Neuron (in vitro differentiated cells): ENCODE results near the gene KRTAP5-4.
"Not testable (repeated sequence)": the region's sequence is repeated elsewhere in the genome, so short reads cannot be mapped to it uniquely, and the experiment has no call there.

ENCODE experiments used
- H2AFZ ChIP-seq: one replicate; pipeline ENCODE4 v1.6.1; 2013; ENCODE audit warnings: low read depth, mild to moderate bottlenecking, inconsistent platforms, low read length, moderate library complexity
- H3K27me3 ChIP-seq: one replicate; pipeline ENCODE4 v1.6.1; 2013; ENCODE audit warnings: low read length; ENCODE audit not compliant: insufficient read depth
- H3K36me3 ChIP-seq: one replicate; pipeline ENCODE4 v1.6.1; 2013; ENCODE audit warnings: low read length; ENCODE audit not compliant: insufficient read depth
- H3K4me1 ChIP-seq: one replicate; pipeline ENCODE4 v1.6.1; 2013; ENCODE audit warnings: low read length; ENCODE audit not compliant: insufficient read depth
- H3K4me3 ChIP-seq: 2 replicates; pipeline ENCODE4 v1.5.1; 2013; ENCODE audit warnings: mild to moderate bottlenecking, low read length, moderate library complexity
- H3K9me3 ChIP-seq: one replicate; pipeline ENCODE4 v1.6.1; 2013; ENCODE audit warnings: low read length

Gene KRTAP5-4

GRCh38 chr11:1597994-1598380 is 24.0 kb downstream of the KRTAP5-4 start, which contains the start of gene KRTAP5-2:
KRTAP5-2 (minus strand) TSS chr11:1598294; CDS start chr11:1598250, 44 bp downstream.
- Histone ChIP-seq H3K4me3 (no peak within 1 kb of the TSS), H2AFZ (no peak within 1 kb of the TSS), H3K27me3 (peaks cover 15% of the 10 kb centered on the region), H3K4me1 (peaks cover 7% of the 10 kb centered on the region), H3K36me3 (no peaks in the 10 kb centered on the region), H3K9me3 (no peaks in the 10 kb centered on the region)

- Histone ChIP-seq H3K9me3 (no peaks in the 10 kb centered on the region), H3K36me3 (no peaks in the 10 kb centered on the region), H3K27me3 (peaks cover 20% of the 10 kb centered on the region), H2AFZ (no peak overlapping the region), H3K4me3 (no peak overlapping the region), H3K4me1 (peaks cover 7% of the 10 kb centered on the region)
These were observed 24.5 kb downstream of the KRTAP5-4 start for GRCh38 chr11:1597331-1597993.

DNA sequence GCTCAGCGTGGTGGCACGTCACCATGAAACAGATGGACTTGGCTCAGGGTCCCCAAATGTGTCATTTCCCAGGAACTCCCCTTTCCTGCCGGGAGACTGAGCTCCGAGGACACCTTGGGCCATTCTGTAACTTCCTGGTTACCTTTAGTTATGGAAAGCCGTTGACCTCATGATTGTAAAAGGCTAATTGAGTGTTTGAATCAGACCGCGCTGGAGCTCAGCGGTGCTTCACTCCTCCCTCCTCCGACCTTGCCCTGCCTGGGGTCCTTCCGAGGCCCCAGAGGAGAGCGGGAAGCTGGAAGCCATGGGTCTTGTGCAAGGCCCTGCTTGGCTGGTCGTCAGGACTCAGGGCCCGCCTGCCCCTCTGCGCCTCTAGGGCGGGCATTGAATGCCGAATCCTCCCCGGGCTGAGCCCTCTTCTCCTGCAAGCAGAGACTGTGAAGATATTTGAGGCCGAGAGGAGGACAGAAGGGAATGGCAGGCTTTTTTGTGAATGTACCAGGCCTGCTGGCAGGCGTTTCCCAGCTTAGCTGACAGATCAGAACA is 25.3 kb downstream of the KRTAP5-4 start:
- H2AFZ ChIP-seq, H3K4me3 ChIP-seq, H3K36me3 ChIP-seq, H3K9me3 ChIP-seq, H3K4me1 ChIP-seq: not testable (repeated sequence)
- H3K27me3 ChIP-seq = peaks cover 20% of the 10 kb centered on the region

DNA sequence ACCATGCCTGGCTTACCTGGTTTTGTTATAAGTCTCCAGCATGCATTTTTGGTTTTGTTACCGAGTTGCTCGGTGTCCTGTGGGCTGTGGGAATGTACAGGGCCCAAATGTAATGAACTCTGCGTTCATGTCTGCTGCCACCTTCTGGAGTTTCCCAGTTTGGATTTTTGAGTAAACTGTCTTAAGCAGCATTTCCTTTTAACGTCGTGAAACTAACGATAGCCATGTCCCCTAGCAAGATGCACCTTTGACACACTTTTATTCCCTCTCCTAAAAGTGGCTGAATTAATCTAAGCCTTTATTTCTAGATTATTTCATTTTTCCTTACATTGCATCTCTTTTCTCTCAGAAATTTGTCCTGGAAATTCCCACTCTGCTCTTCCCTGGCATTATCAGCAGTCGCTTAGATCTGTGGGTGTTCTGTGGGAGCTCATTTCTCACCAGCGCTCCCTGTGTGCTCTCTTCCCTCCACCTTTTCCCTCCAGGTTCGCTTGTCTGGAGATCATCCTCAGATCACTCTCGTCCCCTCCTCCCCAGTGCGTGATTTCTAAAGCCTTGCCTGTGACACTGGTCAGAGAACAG is 25.9 kb downstream of the KRTAP5-4 start:
- not testable (repeated sequence) for H3K36me3 ChIP-seq, H3K4me3 ChIP-seq, H3K9me3 ChIP-seq, H3K4me1 ChIP-seq, H2AFZ ChIP-seq
- peaks cover 20% of the 10 kb centered on the region for H3K27me3 ChIP-seq

DNA sequence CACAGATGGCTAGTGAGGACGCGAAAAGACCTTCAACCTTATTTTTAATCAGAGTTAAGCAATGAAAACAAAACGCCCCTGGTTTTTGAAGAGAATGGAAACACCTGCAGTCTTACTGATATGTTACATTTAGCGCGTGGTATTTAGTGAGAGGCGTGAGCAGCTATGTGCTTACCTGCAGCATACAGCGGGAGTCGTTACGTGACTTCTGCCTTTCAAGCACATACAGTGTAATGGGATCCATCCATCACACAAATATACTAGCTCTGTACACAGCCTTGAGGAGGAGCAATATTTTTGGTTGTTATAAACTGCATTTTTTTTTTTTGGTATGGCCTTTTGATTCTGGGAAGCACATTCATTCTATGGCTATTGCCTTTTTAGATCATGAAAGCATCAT is 29.3 kb downstream of the KRTAP5-4 start:
- peaks cover 17% of the 10 kb centered on the region for H3K27me3 ChIP-seq
- no peaks in the 10 kb centered on the region for H3K9me3 ChIP-seq
- no peaks in the 10 kb centered on the region for H3K4me1 ChIP-seq
- H3K4me3 ChIP-seq = no peak overlapping the region
- H2AFZ ChIP-seq = no peak overlapping the region
- no peaks in the 10 kb centered on the region for H3K36me3 ChIP-seq

DNA sequence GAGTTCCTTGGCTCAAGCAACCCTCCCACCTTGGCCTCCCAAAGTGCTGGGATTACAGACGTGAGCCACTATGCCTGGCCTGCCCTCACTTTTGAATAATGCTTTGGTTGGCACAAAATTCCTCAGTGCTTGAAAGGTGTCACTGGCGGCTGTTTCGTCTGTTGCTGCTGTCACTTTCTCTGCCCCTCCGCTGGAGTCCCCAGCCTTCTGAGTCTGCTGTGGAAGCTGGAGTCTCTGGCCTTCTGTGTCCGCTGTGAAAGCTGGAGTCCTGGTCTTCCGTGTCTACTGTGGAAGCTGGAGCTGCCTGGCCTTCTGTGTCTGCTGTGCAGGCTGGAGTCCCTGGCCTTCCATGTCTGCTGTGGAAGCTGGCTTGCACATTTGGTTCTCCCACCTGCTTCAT is 31.9 kb downstream of the KRTAP5-4 start:
- Histone ChIP-seq H3K27me3 (peaks cover 6% of the 10 kb centered on the region), H3K4me3 (no peak overlapping the region), H2AFZ (no peak overlapping the region), H3K36me3 (no peaks in the 10 kb centered on the region), H3K9me3 (no peaks in the 10 kb centered on the region), H3K4me1 (no peaks in the 10 kb centered on the region)

DNA sequence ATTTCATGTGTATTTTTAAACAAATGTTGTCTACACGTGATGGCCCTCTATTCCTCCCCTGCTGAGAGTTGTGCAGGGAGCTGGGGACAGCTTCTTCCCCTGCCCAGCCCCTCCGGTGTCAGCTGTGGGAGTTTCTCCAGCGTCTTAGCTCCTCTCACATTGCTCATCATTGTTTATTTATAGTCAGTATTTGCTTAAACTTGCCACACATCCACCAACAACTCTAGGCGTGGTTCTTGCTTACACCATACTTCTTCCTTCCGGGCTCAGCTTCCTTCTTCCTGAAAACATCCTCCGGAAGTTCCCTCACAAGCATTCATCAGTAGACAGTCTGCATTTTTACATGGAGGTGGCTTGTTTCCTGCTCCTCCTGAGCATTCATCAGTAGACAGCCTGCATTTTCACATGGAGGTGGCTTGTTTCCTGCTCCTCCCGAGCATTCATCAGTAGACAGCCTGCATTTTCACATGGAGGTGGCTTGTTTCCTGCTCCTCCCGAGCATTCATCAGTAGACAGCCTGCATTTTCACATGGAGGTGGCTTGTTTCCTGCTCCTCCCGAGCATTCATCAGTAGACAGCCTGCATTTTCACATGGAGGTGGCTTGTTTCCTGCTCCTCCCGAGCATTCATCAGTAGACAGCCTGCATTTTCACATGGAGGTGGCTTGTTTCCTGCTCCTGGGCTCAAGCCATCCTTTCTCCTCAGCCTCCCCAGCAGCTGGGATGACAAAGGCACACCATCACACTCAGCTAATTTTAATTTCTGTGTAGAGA is 32.6 kb downstream of the KRTAP5-4 start:
- H3K9me3 ChIP-seq, H2AFZ ChIP-seq, H3K27me3 ChIP-seq, H3K4me1 ChIP-seq, H3K4me3 ChIP-seq, H3K36me3 ChIP-seq: not testable (repeated sequence)

DNA sequence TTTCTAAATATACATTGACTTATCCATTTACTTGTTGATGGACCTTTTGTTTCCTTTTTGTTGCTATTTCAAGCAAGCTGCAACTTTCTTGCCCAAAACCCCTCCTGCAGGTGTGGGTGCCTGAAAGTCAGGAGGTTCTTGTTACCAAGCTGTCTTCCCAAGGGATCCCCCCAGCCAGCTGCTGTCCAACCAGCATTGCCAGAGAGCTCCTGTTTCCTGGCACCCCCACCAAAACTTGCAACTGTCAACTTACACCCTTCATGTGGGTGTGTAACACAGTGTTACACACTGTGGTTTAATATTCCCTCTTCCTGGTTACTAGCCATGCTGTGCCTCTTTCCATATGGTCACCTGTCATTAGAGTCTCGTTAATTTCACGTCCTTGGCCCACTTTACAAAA is 35.2 kb downstream of the KRTAP5-4 start:
- Histone ChIP-seq H3K4me1 (no peaks in the 10 kb centered on the region), H3K9me3 (no peaks in the 10 kb centered on the region), H3K4me3 (no peak overlapping the region), H3K36me3 (no peaks in the 10 kb centered on the region), H2AFZ (no peak overlapping the region), H3K27me3 (peaks cover 2% of the 10 kb centered on the region)

GRCh38 chr11:1584661-1585370 is 37.1 kb downstream of the KRTAP5-4 start, which contains the start of gene KRTAP5-1:
KRTAP5-1 (minus strand) TSS chr11:1585283; CDS start chr11:1585249, 34 bp downstream.
- not testable (repeated sequence) for H3K4me1 ChIP-seq, H3K36me3 ChIP-seq, H2AFZ ChIP-seq, H3K27me3 ChIP-seq, H3K9me3 ChIP-seq, H3K4me3 ChIP-seq

- not testable (repeated sequence) for H2AFZ ChIP-seq, H3K4me3 ChIP-seq, H3K4me1 ChIP-seq, H3K9me3 ChIP-seq, H3K27me3 ChIP-seq, H3K36me3 ChIP-seq
These were observed 39.0 kb downstream of the KRTAP5-4 start for GRCh38 chr11:1582909-1583308.

DNA sequence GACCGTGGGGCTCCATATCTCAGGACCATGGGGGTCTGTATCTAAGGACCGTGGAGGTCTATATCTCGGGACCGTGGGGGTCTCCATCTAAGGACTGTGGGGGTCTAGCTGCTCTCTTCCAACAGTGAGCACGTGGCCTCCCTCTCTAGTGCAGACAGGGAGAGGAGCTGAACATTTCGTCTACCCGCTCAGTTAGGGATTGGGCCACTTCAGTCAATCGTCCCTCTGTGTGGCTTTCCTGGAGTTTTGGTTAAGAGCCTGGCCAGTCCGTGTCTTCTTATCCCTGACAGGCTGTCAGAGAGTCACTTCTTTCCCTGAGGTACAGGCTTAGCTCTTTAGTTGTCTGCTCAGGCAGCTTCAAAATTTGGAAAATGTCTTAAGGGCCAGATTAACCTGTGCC is 40.0 kb downstream of the KRTAP5-4 start:
- H3K4me1 ChIP-seq = no peaks in the 10 kb centered on the region
- H2AFZ ChIP-seq = no peak overlapping the region
- H3K36me3 ChIP-seq = no peaks in the 10 kb centered on the region
- peaks cover 4% of the 10 kb centered on the region for H3K9me3 ChIP-seq
- peaks cover 2% of the 10 kb centered on the region for H3K27me3 ChIP-seq
- H3K4me3 ChIP-seq = no peak overlapping the region

- peaks cover 17% of the 10 kb centered on the region for H3K27me3 ChIP-seq
These were observed 45.1 kb downstream of the KRTAP5-4 start for GRCh38 chr11:1576825-1577224.

DNA sequence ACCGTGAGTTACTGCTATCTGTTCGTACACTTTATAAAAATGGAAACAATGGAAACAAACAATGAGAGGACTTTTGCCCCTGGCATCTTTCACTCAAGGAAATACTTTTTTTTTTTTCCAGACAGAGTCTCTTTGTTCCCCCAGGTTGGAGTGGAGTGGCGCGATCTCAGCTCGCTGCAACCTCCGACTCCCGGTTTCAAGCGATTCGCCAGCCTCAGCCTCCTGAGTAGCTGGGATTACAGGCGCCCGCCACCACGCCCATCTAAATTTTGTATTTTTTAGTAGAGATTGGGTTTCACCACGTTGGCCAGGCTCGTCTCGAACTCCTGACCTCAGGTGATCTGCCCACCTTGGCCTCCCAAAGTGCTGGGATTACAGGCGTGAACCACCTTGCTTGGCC is 46.2 kb downstream of the KRTAP5-4 start:
- H3K4me3 ChIP-seq, H2AFZ ChIP-seq, H3K4me1 ChIP-seq, H3K9me3 ChIP-seq, H3K36me3 ChIP-seq: not testable (repeated sequence)
- H3K27me3 ChIP-seq = peaks cover 22% of the 10 kb centered on the region

More at GRCh38 chr11:1576825-1577224, 45.1 kb downstream of the KRTAP5-4 start:
- Histone ChIP-seq H3K4me1 (peaks cover 2% of the 10 kb centered on the region), H3K9me3 (peaks cover 4% of the 10 kb centered on the region), H3K4me3 (no peak overlapping the region), H2AFZ (no peak overlapping the region), H3K36me3 (no peaks in the 10 kb centered on the region)
